ENCODE data around the gene C19orf73. TPM values are rescaled to one million over a fixed set of nuclear protein-coding genes. Genes with fewer than 3 reads are reported as not detected.

C19orf73 gene
- total RNA-seq = 4.1 and 5.4 TPM in 2 replicates

GRCh38 chr19:49118565-49119410, at the start of gene C19orf73:
TSS of gene C19orf73 (minus strand) at chr19:49119143. CDS start at chr19:49119022, 121 bp downstream.

GRCh38 chr19:49157445-49158224, 38.7 kb upstream of the C19orf73 start, which contains the start of gene TRPM4:
TSS of gene TRPM4 (plus strand) at chr19:49157792. CDS start at chr19:49157867, 75 bp downstream.

GRCh38 chr19:49155005-49155819, 36.3 kb upstream of the C19orf73 start, which contains the start of gene HRC:
TSS of gene HRC (minus strand) at chr19:49155396. CDS start at chr19:49155237, 159 bp downstream.

GRCh38 chr19:49119411-49120324, 725 bp upstream of the C19orf73 start, which contains the start of gene PPFIA3:
TSS of gene PPFIA3 (plus strand) at chr19:49119544. CDS start at chr19:49127874, 8,330 bp downstream.

GRCh38 chr19:49113762-49114629, 4.9 kb downstream of the C19orf73 start, which contains the start of gene LIN7B:
TSS of gene LIN7B (plus strand) at chr19:49114370. CDS start at chr19:49114405, 35 bp downstream.

GRCh38 chr19:49085020-49085867, 33.7 kb downstream of the C19orf73 start, which contains the start of gene SNRNP70:
TSS of gene SNRNP70 (plus strand) at chr19:49085451. CDS start at chr19:49086415, 964 bp downstream.

Other genes with a start within 250 kb of the C19orf73 start
- 22.4 and 61.8 TPM in 2 replicates for gene PPP1R15A, start 246.7 kb downstream of the C19orf73 start, total RNA-seq
- not detected in 2 replicates for gene TULP2, start 220.4 kb downstream of the C19orf73 start, total RNA-seq
- 214 and 343 TPM in 2 replicates for gene NUCB1, start 218.8 kb downstream of the C19orf73 start, total RNA-seq
- 0.11 and 1.2 TPM in 2 replicates for gene DHDH, start 185.4 kb downstream of the C19orf73 start, total RNA-seq
- 92.1 and 106 TPM in 2 replicates for gene BAX, start 164.3 kb downstream of the C19orf73 start, total RNA-seq
- gene FTL, start 153.8 kb downstream of the C19orf73 start, total RNA-seq = 713 and 910 TPM in 2 replicates
- 46.7 and 54.8 TPM in 2 replicates for gene GYS1, start 125.8 kb downstream of the C19orf73 start, total RNA-seq
- gene RUVBL2, start 125.3 kb downstream of the C19orf73 start, total RNA-seq = 231 and 392 TPM in 2 replicates
- not detected in 2 replicates for gene LHB, start 102.1 kb downstream of the C19orf73 start, total RNA-seq
- gene CGB3, start 94.8 kb downstream of the C19orf73 start, total RNA-seq = not detected in 2 replicates
- gene CGB2, start 87.3 kb downstream of the C19orf73 start, total RNA-seq = 0.99 TPM in 1 of 2 replicates, not detected in the other
- gene CGB1, start 82.2 kb downstream of the C19orf73 start, total RNA-seq = not detected in 2 replicates
- gene CGB5, start 75.3 kb downstream of the C19orf73 start, total RNA-seq = not detected in 2 replicates
- gene CGB8, start 70.0 kb downstream of the C19orf73 start, total RNA-seq = not detected in 2 replicates
- gene CGB7, start 61.4 kb downstream of the C19orf73 start, total RNA-seq = 0.30 and 8.4 TPM in 2 replicates
- gene NTF4, start 54.3 kb downstream of the C19orf73 start, total RNA-seq = 4.9 and 5.7 TPM in 2 replicates
- gene KCNA7, start 46.4 kb downstream of the C19orf73 start, total RNA-seq = not detected in 2 replicates
- gene SNRNP70, start 33.7 kb downstream of the C19orf73 start, total RNA-seq = 114 and 271 TPM in 2 replicates
- gene LIN7B, start 4.8 kb downstream of the C19orf73 start, total RNA-seq = 2.9 and 5.7 TPM in 2 replicates
- 4.0 and 6.6 TPM in 2 replicates for gene PPFIA3, start 401 bp upstream of the C19orf73 start, total RNA-seq
- not detected in 2 replicates for gene HRC, start 36.3 kb upstream of the C19orf73 start, total RNA-seq
- 17.2 and 32.5 TPM in 2 replicates for gene TRPM4, start 38.6 kb upstream of the C19orf73 start, total RNA-seq
- gene SLC6A16, start 206.0 kb upstream of the C19orf73 start, total RNA-seq = not detected in 2 replicates
- gene CD37, start 216.3 kb upstream of the C19orf73 start, total RNA-seq = not detected in 2 replicates
- 19.2 and 20.5 TPM in 2 replicates for gene TEAD2, start 243.3 kb upstream of the C19orf73 start, total RNA-seq
- not detected in 2 replicates for gene DKKL1, start 244.7 kb upstream of the C19orf73 start, total RNA-seq